Spleen (tissue), 11 donors: Measurements from ENCODE around the gene PCDHB15. TPM values are rescaled to one million over a fixed set of nuclear protein-coding genes. Genes with fewer than 3 reads are reported as not detected.
"Not testable (repeated sequence)": the region's sequence is repeated elsewhere in the genome, so short reads cannot be mapped to it uniquely, and the experiment has no call there.

Experiments
- DNase-seq: peaks from one replicate; pipeline ENCODE4 v3.0.0-alpha.2; 2020
- H3K27ac ChIP-seq, 8 donors: fragments of 200-600 bp; sonication (generic) in 7 of 8; 1 replicate in 4 of 8; 2 replicates in 4 of 8; pipeline versions ENCODE4 v1.5.0 to v1.8.0; 2016 to 2021; ENCODE audit warnings: inconsistent platforms in 4 of 8, mild to moderate bottlenecking in 4 of 8, moderate library complexity in 1 of 8
- H3K27me3 ChIP-seq, 7 donors: fragments of 200-600 bp; sonication (generic) in 6 of 7; replicated peaks in 1 of 7; 1 replicate in 4 of 7; 2 replicates in 3 of 7; pipeline versions ENCODE4 v1.5.0 to v1.8.0; 2016 to 2021; ENCODE audit warnings: inconsistent platforms in 3 of 7, mild to moderate bottlenecking in 1 of 7
- H3K36me3 ChIP-seq, 6 donors: fragments of 200-600 bp; sonication (generic) in 5 of 6; 1 replicate in 4 of 6; 2 replicates in 2 of 6; pipeline versions ENCODE4 v1.5.0 to v1.8.0; 2016 to 2021; ENCODE audit warnings: inconsistent platforms in 2 of 6
- H3K4me1 ChIP-seq, 6 donors: fragments of 200-600 bp; sonication (generic) in 5 of 6; 1 replicate in 3 of 6; 2 replicates in 3 of 6; pipeline versions ENCODE4 v1.5.0 to v1.8.0; 2016 to 2021; ENCODE audit warnings: inconsistent platforms in 3 of 6
- H3K4me3 ChIP-seq, 8 donors: fragments of 200-600 bp; sonication (generic) in 7 of 8; 1 replicate in 4 of 8; 2 replicates in 4 of 8; pipeline versions ENCODE4 v1.5.0 to v1.8.0; 2016 to 2021; ENCODE audit warnings: inconsistent platforms in 4 of 8, mild to moderate bottlenecking in 4 of 8, moderate library complexity in 2 of 8
- H3K9me3 ChIP-seq, 8 donors: fragments of 200-600 bp; sonication (generic) in 7 of 8; 1 replicate in 4 of 8; 2 replicates in 4 of 8; pipeline versions ENCODE4 v1.5.0 to v1.8.0; 2016 to 2021; ENCODE audit warnings: inconsistent platforms in 4 of 8
- CTCF ChIP-seq, 11 experiments: fragments of 200-600 bp in 7 of 11; fragments of 450-650 bp in 4 of 11; sonication (generic) in 4 of 11; IDR thresholded peaks in 8 of 11; conservative IDR thresholded peaks in 3 of 11; 1 replicate in 7 of 11; 2 replicates in 4 of 11; pipeline versions ENCODE4 v1.4.0 to v1.8.0; 2016 to 2021; ENCODE audit warnings: antibody characterized with exemption in 11 of 11, inconsistent platforms in 4 of 11, mild to moderate bottlenecking in 1 of 11
- POLR2A ChIP-seq, 3 donors: fragments of 450-650 bp; IDR thresholded peaks; one replicate each; pipeline ENCODE4 v1.5.1; 2017; ENCODE audit warnings: antibody characterized with exemption in 3 of 3, mild to moderate bottlenecking in 1 of 3
- POLR2AphosphoS5 ChIP-seq, 3 donors: sonication (generic); formaldehyde crosslinking; IDR thresholded peaks; one replicate each; pipeline ENCODE4 v1.5.1; 2017; ENCODE audit warnings: antibody characterized with exemption in 3 of 3
- WGBS, 5 donors: extraction: QIAGEN DNeasy Blood & Tissue Kit in 3 of 5; methylation state at CpG; one replicate each; pipeline versions ENCODE4 v1.1.5 to v1.1.7; 2013 to 2018; 5-methylcytosine and 5-hydroxymethylcytosine counted together
- intact Hi-C: fragments of 100-400 bp; cut with DNase I; formaldehyde crosslinking; loops from one replicate; pipeline ENCODE4 v1.15.0; 2023; ENCODE audit warnings: low total_unique reads
- polyA plus RNA-seq, 3 donors: library from polyadenylated mRNA; stranded (reverse); fragments of 200-250 nt; gene quantifications; one replicate each; pipeline ENCODE4 v1.2.1, GENCODE V29; 2013
- total RNA-seq, 7 donors: library from RNA; depleted of rRNA in 3 of 7; stranded (reverse); fragments of >200 nt in 3 of 7; fragmentation: NEBNext Ultra II Directional in 4 of 7; extraction: Animal tissue kit (Norgen Biotek cat#: 25700) in 4 of 7; gene quantifications; one replicate each; pipeline versions ENCODE4 v1.1.0 to v1.2.1, GENCODE V29; 2016 to 2021
- donor health status: healthy with polysubstance abuse.
- donor health status: DM: no; HTN: no; CAD: no; lungs with moderate emphysema.
- donor health status: DM: no; HTN: no; CAD: no.
- donor health status: Bipolar disorder and iron deficiency.
- donor health status: healthy.
- donor health status: DM: no; HTN: no; CAD: no.
- donor health status: DM: yes; HTN: yes; CAD: no.

PCDHB15 gene
- total and polyA plus RNA-seq, 10 donors, result 0.42 to 5.6 (median 2.8) TPM

GRCh38 chr5:141223112-141223783 is 21.9 kb upstream of the PCDHB15 start, which contains the start of gene PCDHB14:
TSS of gene PCDHB14 (plus strand) at chr5:141223343. CDS start at chr5:141223506, 163 bp downstream.
- 22 to 34% (median 29%) methylated on average over 15 of the region's 15 CpGs for WGBS, 5 donors
- Histone ChIP-seq H3K4me1 (peaks cover 0 to 5% (median 0%) of the 10 kb centered on the region in 6 donors), H3K9me3 (peaks cover 4 to 98% (median 91%) of the 10 kb centered on the region in 8 donors), H3K27me3 (peaks cover 0 to 61% (median 0%) of the 10 kb centered on the region in 7 donors), H3K36me3 (peaks cover 0 to 7% (median 0%) of the 10 kb centered on the region in 6 donors), H3K27ac (no peak within 1 kb of the TSS), H3K4me3 (peak within 1 kb of the TSS in 1 of 8 donors; percentile 21)
- TF ChIP-seq POLR2AphosphoS5 (IDR thresholded peaks at IDR 0.05) (no peak), CTCF (IDR thresholded peaks at IDR 0.05 in 8 of 11, conservative IDR thresholded peaks at IDR 0.05 in 3 of 11) (peak in 1 of 11 experiments; percentile 11)
- intact Hi-C loops, result no loop called here
- no peak for DNase-seq

DNA sequence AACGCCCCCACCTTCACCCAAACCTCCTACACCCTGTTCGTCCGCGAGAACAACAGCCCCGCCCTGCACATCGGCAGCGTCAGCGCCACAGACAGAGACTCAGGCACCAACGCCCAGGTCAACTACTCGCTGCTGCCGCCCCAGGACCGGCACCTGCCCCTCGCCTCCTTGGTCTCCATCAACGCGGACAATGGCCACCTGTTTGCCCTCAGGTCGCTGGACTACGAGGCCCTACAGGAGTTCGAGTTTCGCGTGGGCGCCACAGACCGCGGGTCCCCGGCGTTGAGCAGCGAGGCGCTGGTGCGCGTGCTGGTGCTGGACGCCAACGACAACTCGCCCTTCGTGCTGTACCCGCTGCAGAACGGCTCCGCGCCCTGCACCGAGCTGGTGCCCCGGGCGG is 20.4 kb upstream of the PCDHB15 start:
- DNase-seq, H3K27ac ChIP-seq, H3K36me3 ChIP-seq, H3K4me3 ChIP-seq, H3K4me1 ChIP-seq, intact Hi-C loops: not testable (repeated sequence)
- Histone ChIP-seq H3K9me3 (peaks cover 4 to 93% (median 86%) of the 10 kb centered on the region in 8 donors), H3K27me3 (peaks cover 0 to 56% (median 0%) of the 10 kb centered on the region in 7 donors)
- whole genome bisulfite sequencing, 5 donors, result 17 to 50% (median 30%) methylated on average over 28 to 35 of the region's 40 CpGs

DNA sequence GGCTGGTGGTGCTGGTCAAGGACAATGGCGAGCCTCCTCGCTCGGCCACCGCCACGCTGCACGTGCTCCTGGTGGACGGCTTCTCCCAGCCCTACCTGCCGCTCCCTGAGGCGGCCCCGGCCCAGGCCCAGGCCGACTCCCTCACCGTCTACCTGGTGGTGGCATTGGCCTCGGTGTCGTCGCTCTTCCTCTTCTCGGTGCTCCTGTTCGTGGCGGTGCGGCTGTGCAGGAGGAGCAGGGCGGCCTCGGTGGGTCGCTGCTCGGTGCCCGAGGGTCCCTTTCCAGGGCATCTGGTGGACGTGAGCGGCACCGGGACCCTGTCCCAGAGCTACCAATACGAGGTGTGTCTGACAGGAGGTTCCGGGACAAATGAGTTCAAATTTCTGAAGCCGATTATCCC is 19.8 kb upstream of the PCDHB15 start:
- H3K9me3 ChIP-seq, result peaks cover 4 to 92% (median 85%) of the 10 kb centered on the region in 8 donors
- intact Hi-C loops, result not testable (repeated sequence)
- 31 to 44% (median 42%) methylated on average over 14 to 30 of the region's 30 CpGs for WGBS, 5 donors

DNA sequence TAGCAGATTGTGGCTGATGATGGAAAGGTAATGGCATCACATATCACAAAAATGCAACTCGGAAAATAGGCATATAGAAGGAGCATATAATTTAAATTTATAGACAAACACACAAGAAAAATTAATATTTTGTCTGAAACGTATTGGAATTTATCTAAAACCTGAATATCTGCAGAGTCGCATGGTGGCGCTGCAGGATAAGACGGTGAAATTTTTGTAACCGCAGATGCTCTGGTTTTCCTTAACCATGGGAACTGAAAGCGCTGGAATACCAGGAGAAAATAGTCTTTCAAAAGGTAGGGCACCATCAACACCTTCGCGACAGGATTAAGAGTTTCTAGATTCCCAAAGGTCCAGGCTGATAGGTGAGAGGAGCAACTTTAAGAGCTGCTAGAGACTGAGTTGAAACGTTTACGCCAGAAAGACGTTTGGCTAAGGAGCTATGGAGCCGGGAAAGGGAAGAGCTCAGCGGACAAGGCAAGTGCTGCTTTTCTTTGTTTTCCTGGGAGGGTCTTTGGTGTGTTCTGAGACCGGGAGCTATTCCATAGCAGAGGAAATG is 11.0 kb upstream of the PCDHB15 start:
- H3K36me3 ChIP-seq, result peaks cover 0 to 4% (median 0%) of the 10 kb centered on the region in 6 donors
- no peak overlapping the region for H3K27ac ChIP-seq
- no peak for DNase-seq
- peaks cover 0 to 48% (median 6%) of the 10 kb centered on the region in 7 donors for H3K27me3 ChIP-seq
- 8 to 14% (median 10%) methylated on average over 15 of the region's 15 CpGs for WGBS, 5 donors
- H3K4me3 ChIP-seq, result peak overlapping the region in 2 of 8 donors; percentile 6 to 25
- no peaks in the 10 kb centered on the region for H3K4me1 ChIP-seq
- TF ChIP-seq CTCF (IDR thresholded peaks at IDR 0.05 in 8 of 11, conservative IDR thresholded peaks at IDR 0.05 in 3 of 11) (no peak), POLR2AphosphoS5 (IDR thresholded peaks at IDR 0.05) (no peak), POLR2A (IDR thresholded peaks at IDR 0.05) (no peak)
- intact Hi-C loops, result no loop called here
- H3K9me3 ChIP-seq, result peaks cover 8 to 96% (median 93%) of the 10 kb centered on the region in 8 donors

More for the DNA sequence above, 19.8 kb upstream of the PCDHB15 start:
- not testable (repeated sequence) for H3K4me1 ChIP-seq, H3K4me3 ChIP-seq, H3K27ac ChIP-seq, H3K36me3 ChIP-seq, DNase-seq
- H3K27me3 ChIP-seq, result peaks cover 0 to 55% (median 0%) of the 10 kb centered on the region in 7 donors

DNA sequence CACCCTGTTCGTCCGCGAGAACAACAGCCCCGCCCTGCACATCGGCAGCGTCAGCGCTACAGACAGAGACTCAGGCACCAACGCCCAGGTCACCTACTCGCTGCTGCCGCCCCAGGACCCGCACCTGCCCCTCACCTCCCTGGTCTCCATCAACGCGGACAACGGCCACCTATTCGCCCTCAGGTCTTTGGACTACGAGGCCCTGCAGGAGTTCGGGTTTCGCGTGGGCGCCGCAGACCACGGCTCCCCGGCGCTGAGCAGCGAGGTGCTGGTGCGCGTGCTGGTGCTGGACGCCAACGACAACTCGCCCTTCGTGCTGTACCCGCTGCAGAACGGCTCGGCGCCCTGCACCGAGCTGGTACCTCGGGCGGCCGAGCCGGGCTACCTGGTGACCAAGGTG is 9.3 kb upstream of the PCDHB15 start:
- H3K27me3 ChIP-seq, result peaks cover 0 to 65% (median 6%) of the 10 kb centered on the region in 7 donors
- intact Hi-C loops, H3K27ac ChIP-seq, H3K4me1 ChIP-seq, DNase-seq, H3K36me3 ChIP-seq: not testable (repeated sequence)
- H3K9me3 ChIP-seq, result peaks cover 9 to 100% (median 99%) of the 10 kb centered on the region in 8 donors
- H3K4me3 ChIP-seq, result peak overlapping the region in 1 of 8 donors; percentile 9
- 30 to 49% (median 37%) methylated on average over 15 to 40 of the region's 40 CpGs for WGBS, 5 donors
